ENCODE data around the gene TREX2. TPM values are rescaled to one million over a fixed set of nuclear protein-coding genes. Genes with fewer than 3 reads are reported as not detected.

The TREX2 gene
- total RNA-seq, 1 donor from 2014 or later, result 9.6 TPM

GRCh38 chrX:153482376-153483015, 36.6 kb upstream of the TREX2 start:
- DNase-seq (ENCODE audit: extremely low spot score in 2 of 2), result no peak
- Histone ChIP-seq H3K36me3 (no peaks in the 10 kb centered on the region), H3K27ac (no peak overlapping the region), H3K4me3 (no peak overlapping the region), H3K27me3 (no peaks in the 10 kb centered on the region), H3K4me1 (peaks cover 17% of the 10 kb centered on the region), H3K9me3 (no peaks in the 10 kb centered on the region)
- intact Hi-C loops (cut with DNase I), result no loop called here
- no peak for TF ChIP-seq POLR2AphosphoS5 (IDR thresholded peaks at IDR 0.05; ENCODE audit: insufficient read depth in 1 of 2, low read depth in 1 of 2)
- no peak for TF ChIP-seq POLR2A (IDR thresholded peaks at IDR 0.05)
- TF ChIP-seq CTCF (IDR thresholded peaks at IDR 0.05), result no peak

GRCh38 chrX:153481043-153481442, 35.2 kb upstream of the TREX2 start:
- no peak for DNase-seq (ENCODE audit: extremely low spot score in 2 of 2)
- Histone ChIP-seq H3K9me3 (no peaks in the 10 kb centered on the region), H3K36me3 (no peaks in the 10 kb centered on the region), H3K27me3 (no peaks in the 10 kb centered on the region), H3K4me1 (peaks cover 27% of the 10 kb centered on the region), H3K4me3 (no peak overlapping the region), H3K27ac (no peak overlapping the region)
- intact Hi-C loops (cut with DNase I), result no loop called here
- no peak for TF ChIP-seq POLR2A (IDR thresholded peaks at IDR 0.05)
- TF ChIP-seq CTCF (IDR thresholded peaks at IDR 0.05), result no peak
- TF ChIP-seq POLR2AphosphoS5 (IDR thresholded peaks at IDR 0.05; ENCODE audit: insufficient read depth in 1 of 2, low read depth in 1 of 2), result no peak

DNA sequence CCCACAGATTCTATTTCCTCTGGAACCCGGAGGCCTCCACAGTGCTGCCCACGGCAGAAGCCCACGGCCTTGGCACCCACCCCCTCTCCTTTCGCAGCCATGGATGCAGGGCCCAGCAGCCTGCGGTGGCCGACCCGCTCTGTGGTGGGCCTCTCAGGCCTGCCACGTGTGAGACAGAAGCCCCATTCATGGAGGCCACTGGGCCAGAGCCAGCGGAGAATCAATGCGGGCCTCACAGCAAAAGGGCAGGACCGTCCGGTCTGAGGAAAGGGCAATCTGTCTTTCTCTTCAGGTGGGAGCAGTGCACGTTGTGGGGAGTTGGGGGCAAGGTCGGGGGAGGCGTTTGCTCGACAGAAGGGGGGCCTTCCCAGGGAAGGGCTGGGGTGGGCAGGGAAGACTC, 32.9 kb upstream of the TREX2 start:
- Histone ChIP-seq H3K27ac (peak overlapping the region; percentile 72), H3K36me3 (no peaks in the 10 kb centered on the region), H3K9me3 (no peaks in the 10 kb centered on the region), H3K4me3 (no peak overlapping the region), H3K4me1 (peaks cover 33% of the 10 kb centered on the region), H3K27me3 (no peaks in the 10 kb centered on the region)
- no peak for DNase-seq (ENCODE audit: extremely low spot score in 2 of 2)
- TF ChIP-seq POLR2AphosphoS5 (IDR thresholded peaks at IDR 0.05; ENCODE audit: insufficient read depth in 1 of 2, low read depth in 1 of 2) (no peak), POLR2A (IDR thresholded peaks at IDR 0.05) (no peak), CTCF (IDR thresholded peaks at IDR 0.05) (no peak)
- intact Hi-C loops (cut with DNase I), result no loop called here

GRCh38 chrX:153477901-153478300, 32.0 kb upstream of the TREX2 start:
- H3K27me3 ChIP-seq, result no peaks in the 10 kb centered on the region
- peak overlapping the region; percentile 72 for H3K27ac ChIP-seq
- peaks cover 33% of the 10 kb centered on the region for H3K4me1 ChIP-seq
- TF ChIP-seq CTCF (IDR thresholded peaks at IDR 0.05) (no peak), POLR2A (IDR thresholded peaks at IDR 0.05) (no peak), POLR2AphosphoS5 (IDR thresholded peaks at IDR 0.05; ENCODE audit: insufficient read depth in 1 of 2, low read depth in 1 of 2) (no peak)
- DNase-seq (ENCODE audit: extremely low spot score in 2 of 2), result no peak
- H3K9me3 ChIP-seq, result no peaks in the 10 kb centered on the region
- no peaks in the 10 kb centered on the region for H3K36me3 ChIP-seq
- H3K4me3 ChIP-seq, result no peak overlapping the region
- intact Hi-C loops (cut with DNase I), result no loop called here

DNA sequence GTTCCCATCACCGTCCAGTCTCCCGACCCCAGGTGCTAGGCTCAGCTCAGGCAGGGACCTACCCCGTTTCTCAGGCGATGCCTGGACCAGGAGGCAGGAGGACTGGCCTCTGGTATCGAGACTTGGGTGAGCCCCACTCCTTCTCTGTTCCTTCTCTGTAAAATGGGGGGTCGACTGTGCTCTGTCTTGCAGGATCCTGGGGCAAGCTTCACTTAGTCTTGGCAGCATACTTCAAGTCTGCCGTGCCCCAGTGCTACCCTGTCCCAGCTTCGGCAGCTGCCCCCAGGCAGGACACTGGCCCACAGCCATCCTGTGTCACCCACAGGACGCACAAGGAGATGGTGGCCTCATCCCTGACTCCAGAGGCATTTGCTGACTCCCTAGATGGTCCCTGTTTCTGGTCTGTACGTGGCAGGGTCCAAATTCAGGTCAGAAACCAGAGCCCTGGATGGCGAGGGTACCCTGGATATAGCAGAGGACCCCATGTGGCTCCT, 31.6 kb upstream of the TREX2 start:
- H3K9me3 ChIP-seq, result no peaks in the 10 kb centered on the region
- intact Hi-C loops (cut with DNase I), result no loop called here
- peak overlapping the region; percentile 72 for H3K27ac ChIP-seq
- H3K4me1 ChIP-seq, result peaks cover 33% of the 10 kb centered on the region
- no peaks in the 10 kb centered on the region for H3K36me3 ChIP-seq
- H3K27me3 ChIP-seq, result no peaks in the 10 kb centered on the region
- TF ChIP-seq POLR2AphosphoS5 (IDR thresholded peaks at IDR 0.05; ENCODE audit: insufficient read depth in 1 of 2, low read depth in 1 of 2) (no peak), CTCF (IDR thresholded peaks at IDR 0.05) (no peak), POLR2A (IDR thresholded peaks at IDR 0.05) (no peak)
- no peak overlapping the region for H3K4me3 ChIP-seq
- no peak for DNase-seq (ENCODE audit: extremely low spot score in 2 of 2)

All from vagina (tissue), 2 donors.